Esophagus squamous epithelium (tissue), 5 donors: ENCODE measurements around the gene TBATA. TPM values are rescaled to one million over a fixed set of nuclear protein-coding genes. Genes with fewer than 3 reads are reported as not detected.

Source experiments
- DNase-seq: peaks from one replicate; lab custom pipeline; 2025; lab: John Stamatoyannopoulos, UW
- H3K27ac ChIP-seq, 4 donors: fragments of 200-600 bp; sonication (generic); one replicate each; pipeline ENCODE4 v1.5.1; 2016 to 2019; ENCODE audit warnings: mild to moderate bottlenecking in 1 of 4
- H3K27me3 ChIP-seq, 4 donors: fragments of 200-600 bp; sonication (generic); 1 replicate in 3 of 4; 2 replicates in 1 of 4; pipeline versions ENCODE4 v1.5.1 to v1.6.0; 2017 to 2021; ENCODE audit warnings: antibody characterized with exemption in 1 of 4
- H3K36me3 ChIP-seq, 3 donors: fragments of 200-600 bp; sonication (generic); one replicate each; pipeline ENCODE4 v1.5.1; 2016 to 2019
- H3K4me1 ChIP-seq, 3 donors: fragments of 200-600 bp; sonication (generic); one replicate each; pipeline ENCODE4 v1.5.1; 2017 to 2019
- H3K4me3 ChIP-seq, 4 donors: fragments of 200-600 bp; sonication (generic); 1 replicate in 3 of 4; 2 replicates in 1 of 4; pipeline ENCODE4 v1.5.1; 2016 to 2019; ENCODE audit warnings: mild to moderate bottlenecking in 2 of 4, moderate library complexity in 1 of 4
- H3K9me3 ChIP-seq, 3 donors: fragments of 200-600 bp; sonication (generic); one replicate each; pipeline ENCODE4 v1.5.1; 2016 to 2019
- CTCF ChIP-seq, 6 experiments: fragments of 450-650 bp in 4 of 6; fragments of 200-600 bp in 2 of 6; sonication (generic) in 2 of 6; IDR thresholded peaks; one replicate each; pipeline ENCODE4 v1.5.1; 2016 to 2019; ENCODE audit warnings: antibody characterized with exemption in 6 of 6, mild to moderate bottlenecking in 4 of 6, moderate library complexity in 4 of 6
- POLR2A ChIP-seq, 4 donors: fragments of 450-650 bp; IDR thresholded peaks; one replicate each; pipeline ENCODE4 v1.6.1; 2017; ENCODE audit warnings: antibody characterized with exemption in 4 of 4, mild to moderate bottlenecking in 4 of 4, moderate library complexity in 3 of 4
- WGBS, 2 donors: methylation state at CpG; one replicate each; pipeline ENCODE4 v1.1.5; 2018; 5-methylcytosine and 5-hydroxymethylcytosine counted together
- intact Hi-C: fragments of 100-400 bp; cut with DNase I; formaldehyde crosslinking; loops from one replicate; pipeline ENCODE4 v1.15.0; 2022
- total RNA-seq, 4 donors: library from RNA; depleted of rRNA; stranded (reverse); fragments of >200 nt; gene quantifications; one replicate each; pipeline ENCODE4 v1.1.0, GENCODE V29; 2016
- donor health status: DM: yes; HTN: yes; CAD: no.

The TBATA gene
- total RNA-seq, 4 donors from 2014 or later = not detected

- H3K9me3 ChIP-seq = peaks cover 0 to 4% (median 0%) of the 10 kb centered on the region in 3 donors
- WGBS, 2 donors = 69% methylated on average over 3 of the region's 7 CpGs; no CpG with 5 or more reads in 1 of the 2 donors
- peaks cover 0 to 6% (median 0%) of the 10 kb centered on the region in 3 donors for H3K4me1 ChIP-seq
- no peaks in the 10 kb centered on the region for H3K27me3 ChIP-seq
- intact Hi-C loops = no loop called here
- H3K4me3 ChIP-seq = no peak overlapping the region
- H3K36me3 ChIP-seq = no peaks in the 10 kb centered on the region
- no peak for DNase-seq
- H3K27ac ChIP-seq = no peak overlapping the region
- TF ChIP-seq POLR2A (IDR thresholded peaks at IDR 0.05) (no peak), CTCF (IDR thresholded peaks at IDR 0.05) (peak in 2 of 6 experiments; percentile 9 to 30)
Measured at GRCh38 chr10:70761031-70761601, 24.1 kb downstream of the TBATA start.

- no peak for DNase-seq
- peaks cover 0 to 6% (median 0%) of the 10 kb centered on the region in 3 donors for H3K4me1 ChIP-seq
- H3K27ac ChIP-seq = no peak overlapping the region
- H3K9me3 ChIP-seq = no peaks in the 10 kb centered on the region
- intact Hi-C loops = no loop called here
- TF ChIP-seq CTCF (IDR thresholded peaks at IDR 0.05) (no peak), POLR2A (IDR thresholded peaks at IDR 0.05) (no peak)
- no peak overlapping the region for H3K4me3 ChIP-seq
- no peaks in the 10 kb centered on the region for H3K36me3 ChIP-seq
- no peaks in the 10 kb centered on the region for H3K27me3 ChIP-seq
- WGBS, 2 donors = 60 to 64% methylated on average over 1 to 8 of the region's 12 CpGs
Measured at GRCh38 chr10:70760271-70760787, 24.8 kb downstream of the TBATA start.

DNA sequence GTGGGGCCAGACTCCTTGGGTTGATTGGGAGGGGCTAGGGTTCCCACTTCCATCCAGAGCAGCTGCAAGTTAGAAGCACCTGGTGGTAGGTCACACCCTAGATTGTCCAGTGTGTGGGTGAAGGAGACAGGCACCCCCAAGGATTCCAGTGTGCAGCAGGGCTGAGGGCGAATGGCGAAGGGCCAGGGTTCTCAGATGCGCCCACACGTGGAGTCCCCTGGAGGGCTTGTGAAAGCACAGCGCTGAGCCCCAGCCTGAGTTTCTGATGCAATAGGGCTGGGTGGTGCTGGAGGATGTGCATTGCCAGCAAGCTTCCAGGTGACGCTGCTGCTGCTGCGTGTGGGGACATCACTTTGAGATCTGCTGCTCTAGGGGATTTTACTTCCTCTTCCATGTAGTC is 25.4 kb downstream of the TBATA start:
- peaks cover 0 to 6% (median 0%) of the 10 kb centered on the region in 3 donors for H3K4me1 ChIP-seq
- H3K4me3 ChIP-seq = no peak overlapping the region
- H3K27me3 ChIP-seq = no peaks in the 10 kb centered on the region
- H3K9me3 ChIP-seq = no peaks in the 10 kb centered on the region
- DNase-seq = no peak
- no peaks in the 10 kb centered on the region for H3K36me3 ChIP-seq
- H3K27ac ChIP-seq = no peak overlapping the region
- TF ChIP-seq CTCF (IDR thresholded peaks at IDR 0.05) (no peak), POLR2A (IDR thresholded peaks at IDR 0.05) (no peak)
- WGBS, 2 donors = 20 to 29% methylated on average over 1 to 6 of the region's 7 CpGs
- intact Hi-C loops = loop anchor here (2.0 kb wide), 1 partner anchor 211 kb away; no protein-coding TSS in a partner anchor

- no peaks in the 10 kb centered on the region for H3K36me3 ChIP-seq
- H3K27me3 ChIP-seq = no peaks in the 10 kb centered on the region
- H3K27ac ChIP-seq = no peak overlapping the region
- no peaks in the 10 kb centered on the region for H3K9me3 ChIP-seq
- H3K4me3 ChIP-seq = no peak overlapping the region
- no peak for DNase-seq
- intact Hi-C loops = loop anchor here (2.0 kb wide), 1 partner anchor 210 kb away; no protein-coding TSS in a partner anchor
- H3K4me1 ChIP-seq = peaks cover 0 to 6% (median 0%) of the 10 kb centered on the region in 3 donors
- TF ChIP-seq POLR2A (IDR thresholded peaks at IDR 0.05) = no peak
- peak; percentile 51 to 85 (median 71) for TF ChIP-seq CTCF (IDR thresholded peaks at IDR 0.05)
- WGBS, 2 donors = 28 to 31% methylated on average over 6 to 7 of the region's 7 CpGs
Measured at GRCh38 chr10:70758757-70759514, 26.2 kb downstream of the TBATA start.

DNA sequence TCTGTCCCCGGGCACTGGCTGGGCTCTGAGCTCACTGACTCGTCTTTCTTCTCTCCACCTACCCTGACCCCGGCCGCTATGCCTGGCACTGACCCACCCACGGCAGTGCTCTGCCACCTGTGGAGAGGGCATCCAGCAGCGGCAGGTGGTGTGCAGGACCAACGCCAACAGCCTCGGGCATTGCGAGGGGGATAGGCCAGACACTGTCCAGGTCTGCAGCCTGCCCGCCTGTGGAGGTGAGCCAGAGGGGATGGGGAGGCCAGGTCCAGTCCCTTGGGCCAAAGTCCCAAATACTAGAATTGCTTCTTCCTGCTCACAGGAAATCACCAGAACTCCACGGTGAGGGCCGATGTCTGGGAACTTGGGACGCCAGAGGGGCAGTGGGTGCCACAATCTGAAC is 27.3 kb downstream of the TBATA start:
- no peak for DNase-seq
- no peak for TF ChIP-seq POLR2A (IDR thresholded peaks at IDR 0.05)
- no peak for TF ChIP-seq CTCF (IDR thresholded peaks at IDR 0.05)
- peaks cover 0 to 6% (median 0%) of the 10 kb centered on the region in 3 donors for H3K4me1 ChIP-seq
- WGBS, 2 donors = 75 to 83% methylated on average over 6 to 10 of the region's 13 CpGs
- intact Hi-C loops = loop anchor here (2.0 kb wide), 1 partner anchor 209 kb away; no protein-coding TSS in a partner anchor
- no peaks in the 10 kb centered on the region for H3K9me3 ChIP-seq
- H3K4me3 ChIP-seq = no peak overlapping the region
- no peak overlapping the region for H3K27ac ChIP-seq
- H3K36me3 ChIP-seq = no peaks in the 10 kb centered on the region
- no peaks in the 10 kb centered on the region for H3K27me3 ChIP-seq
